GM18951 (cell line): ENCODE data around the gene WIPF3.

Experiments
- POLR2A ChIP-seq: IDR thresholded peaks from 4 replicates; pipeline ENCODE4 v1.6.1; 2011; ENCODE audit warnings: mild to moderate bottlenecking; ENCODE audit not compliant: insufficient read length, insufficient read depth; ENCODE audit errors: extremely low read depth
- in situ Hi-C: fragments of 300-500 bp; cut with MboI; formaldehyde crosslinking; loops from one replicate; pipeline ENCODE4 v1.12.0; 2022; ENCODE audit warnings: low sequenced_read_pairs, mixed read lengths, inconsistent platforms; ENCODE audit not compliant: unreplicated experiment

The WIPF3 gene

DNA sequence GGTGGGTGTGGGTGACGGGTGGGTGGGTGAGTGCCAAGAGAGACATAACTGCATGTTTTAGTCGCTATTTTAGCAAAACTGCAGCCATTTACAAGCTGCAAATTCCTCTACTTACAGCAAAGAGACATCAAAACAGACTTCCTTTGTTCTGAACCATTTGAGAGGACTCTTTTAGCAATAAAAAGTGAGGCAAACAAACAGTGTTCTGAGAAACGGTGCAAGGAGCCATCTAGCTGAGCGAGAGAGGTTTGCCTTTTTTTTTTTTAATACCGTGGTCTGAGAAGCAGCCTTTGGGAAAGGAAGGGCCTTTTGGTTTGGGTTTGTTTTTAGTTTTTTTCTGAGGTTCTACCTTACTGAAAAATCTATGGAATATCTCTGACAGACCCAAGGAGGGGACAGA lies 120.4 kb downstream of the WIPF3 start:
- in situ Hi-C loops = no loop called here
- no peak for TF ChIP-seq POLR2A

DNA sequence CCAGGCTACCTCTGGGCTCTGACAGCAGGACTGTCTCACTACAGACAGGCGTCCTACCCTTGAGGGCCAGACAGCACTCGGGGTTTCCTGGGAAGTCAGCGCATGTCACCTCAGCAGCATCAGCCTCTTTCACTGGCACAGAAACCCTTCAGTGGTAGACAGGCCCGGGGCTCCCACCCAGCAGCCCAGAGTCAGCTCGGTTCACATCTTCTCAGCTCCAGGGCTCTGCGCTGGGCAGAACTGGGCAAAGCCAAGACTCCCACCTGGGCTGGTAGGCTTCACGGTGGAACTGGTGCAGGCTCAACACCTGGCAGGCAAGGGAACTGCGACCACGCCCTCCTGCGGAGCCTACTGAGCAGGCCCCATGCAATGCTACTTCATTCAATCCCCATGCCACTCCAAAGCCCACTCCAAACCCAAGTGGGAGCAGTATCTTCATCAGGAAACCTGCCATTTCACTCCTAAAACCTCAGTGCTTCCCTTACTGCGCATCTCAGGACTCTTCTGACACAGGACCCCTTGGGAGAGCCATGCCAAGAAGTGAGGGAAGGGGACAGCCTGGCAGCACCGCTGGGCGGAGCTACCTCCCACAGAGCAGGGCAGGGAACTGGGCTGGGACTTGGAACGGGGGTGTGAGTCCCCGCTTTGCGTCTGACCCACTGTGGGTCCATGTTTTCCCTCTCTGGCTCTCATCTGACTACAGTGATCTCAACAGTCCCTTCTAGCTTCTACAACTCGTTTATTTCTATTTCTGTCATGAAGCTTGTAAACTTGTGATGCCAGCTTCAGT lies 122.9 kb downstream of the WIPF3 start:
- in situ Hi-C loops = no loop called here
- TF ChIP-seq POLR2A = no peak

DNA sequence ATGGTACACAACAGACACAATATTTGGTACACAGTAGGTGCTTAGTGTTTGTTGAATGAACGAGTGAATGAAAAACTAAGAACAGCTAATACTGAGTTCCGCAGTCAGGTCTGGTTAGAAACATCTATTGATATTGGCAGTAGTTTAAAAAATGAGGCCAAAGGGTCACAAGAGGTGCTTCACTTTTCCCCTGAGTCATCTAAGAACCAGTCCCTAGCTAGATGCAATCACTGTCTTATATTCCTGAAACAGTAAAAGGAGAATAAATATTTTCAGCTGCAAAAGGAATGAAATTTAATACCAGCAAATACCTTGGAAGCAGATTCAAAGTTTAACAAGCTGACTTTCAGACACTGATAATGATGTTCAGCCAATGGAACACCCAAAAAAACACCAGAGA lies 128.8 kb downstream of the WIPF3 start:
- in situ Hi-C loops = no loop called here

DNA sequence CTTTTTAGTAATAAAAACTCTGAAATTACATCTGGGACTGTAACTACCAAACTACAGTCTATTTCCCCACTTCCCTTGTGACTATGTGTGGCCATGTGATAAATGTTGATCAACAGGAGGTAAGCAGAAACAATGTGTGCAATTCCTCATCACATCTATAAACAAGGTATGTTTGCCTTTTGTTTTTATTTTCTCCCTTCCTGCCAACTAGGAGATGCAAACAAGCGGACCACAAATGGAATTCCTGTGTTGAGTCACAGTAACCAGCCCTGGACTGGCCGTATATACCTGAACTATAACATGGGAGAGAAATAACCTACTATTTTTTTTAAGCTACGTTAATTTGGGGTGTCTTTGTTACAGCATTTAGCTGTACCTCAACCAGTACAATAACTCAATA lies 130.8 kb downstream of the WIPF3 start:
- in situ Hi-C loops = no loop called here
- no peak for TF ChIP-seq POLR2A

More for the DNA sequence above, 128.8 kb downstream of the WIPF3 start:
- TF ChIP-seq POLR2A = no peak

DNA sequence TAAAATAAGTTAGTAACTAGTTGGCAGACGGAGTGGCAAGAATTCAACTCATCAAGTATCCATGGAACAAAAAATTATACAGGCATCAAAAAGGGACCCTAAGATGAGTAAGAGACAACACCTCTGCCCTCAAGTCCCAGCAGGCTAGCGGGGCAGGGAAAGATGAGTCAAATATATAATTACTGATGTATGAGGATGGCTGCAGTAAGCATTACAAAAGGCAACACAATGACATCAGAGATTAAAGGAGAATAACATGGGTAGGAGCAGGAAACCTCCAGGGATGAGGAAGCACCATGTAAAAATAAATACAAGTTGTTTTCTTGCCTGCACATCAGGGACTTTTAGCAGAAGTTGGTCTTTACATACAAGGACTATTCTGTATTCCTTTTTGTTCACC lies 133.9 kb downstream of the WIPF3 start:
- no peak for TF ChIP-seq POLR2A
- in situ Hi-C loops = no loop called here

DNA sequence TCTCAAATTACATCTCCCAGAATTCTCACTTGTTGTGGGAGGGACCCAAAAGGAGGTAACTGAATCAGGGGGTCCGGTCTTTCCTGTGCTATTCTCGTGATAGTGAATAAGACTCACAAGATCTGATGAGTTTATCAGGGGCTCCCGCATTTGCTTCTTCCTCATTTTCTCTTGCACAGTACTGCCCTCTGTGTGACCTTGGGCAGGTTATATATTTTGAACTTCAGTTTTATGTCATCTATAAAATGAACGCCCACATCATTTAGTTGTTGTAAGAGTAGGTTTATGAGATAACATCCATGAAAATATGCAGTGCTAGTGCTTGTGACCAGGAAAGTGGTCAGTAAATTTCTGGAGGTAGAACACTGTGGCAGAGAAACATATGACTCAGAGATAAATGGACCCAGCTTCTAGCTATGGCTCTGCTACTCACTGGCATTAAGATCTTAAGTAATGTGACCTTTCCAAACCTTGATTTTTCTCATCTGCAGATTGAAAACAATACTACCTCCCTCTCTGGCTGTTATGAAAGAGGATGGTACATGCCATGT lies 139.0 kb downstream of the WIPF3 start:
- no peak for TF ChIP-seq POLR2A
- in situ Hi-C loops = no loop called here

DNA sequence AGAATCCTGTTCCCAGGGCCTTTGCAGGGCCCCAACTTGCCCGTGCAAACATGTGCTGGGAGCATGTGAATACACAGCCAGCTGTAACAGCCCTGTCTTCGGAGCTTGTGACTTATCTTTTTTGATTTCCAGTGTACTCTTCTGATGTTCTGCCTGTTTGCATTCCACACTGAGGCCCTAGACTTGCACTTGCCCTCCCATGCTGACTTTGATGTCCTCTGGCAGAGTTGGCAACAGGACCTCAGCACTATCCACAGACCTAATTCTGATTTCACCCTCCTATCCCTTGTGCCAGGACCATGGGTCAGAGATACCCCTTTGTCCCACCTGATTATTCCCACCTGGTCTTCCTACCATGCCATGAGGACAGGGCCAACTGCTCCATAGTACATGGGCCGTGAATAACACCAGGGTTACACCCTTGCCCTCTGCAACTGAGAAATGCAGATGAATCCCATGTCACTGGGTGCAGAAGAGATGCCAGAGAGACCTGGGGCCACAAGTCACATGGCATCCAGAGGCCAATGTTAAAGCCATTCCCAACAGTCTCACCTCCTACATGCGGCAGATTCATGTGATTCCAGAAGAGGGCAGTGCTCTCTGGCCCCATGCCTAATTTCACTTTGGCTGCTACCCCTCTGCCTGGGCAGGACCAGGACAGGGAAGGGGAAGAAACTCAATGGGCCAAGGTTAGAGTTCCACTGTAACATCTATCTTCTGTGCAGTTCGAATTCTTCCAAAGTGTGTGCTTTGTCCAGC lies 140.3 kb downstream of the WIPF3 start:
- in situ Hi-C loops = no loop called here
- TF ChIP-seq POLR2A = no peak

DNA sequence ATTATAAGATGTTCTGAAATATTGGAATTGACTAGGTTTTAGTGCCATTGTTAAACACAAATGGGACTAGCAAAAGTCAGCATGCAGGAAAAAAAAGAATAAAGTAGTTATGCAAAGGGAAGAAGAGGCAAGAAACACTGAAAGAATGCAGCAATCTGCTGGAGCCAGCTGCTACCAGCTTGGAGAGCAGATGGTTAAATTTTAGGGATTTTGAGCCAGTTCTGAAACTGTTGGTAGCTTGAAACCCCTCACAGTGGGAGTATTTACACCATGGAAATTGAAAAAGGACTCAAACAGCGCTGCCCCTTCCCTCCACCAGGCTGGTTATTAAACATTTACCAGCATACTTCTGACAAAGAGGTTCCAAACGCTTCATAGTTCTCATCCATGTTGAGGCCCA lies 142.3 kb downstream of the WIPF3 start:
- TF ChIP-seq POLR2A = no peak
- in situ Hi-C loops = no loop called here

DNA sequence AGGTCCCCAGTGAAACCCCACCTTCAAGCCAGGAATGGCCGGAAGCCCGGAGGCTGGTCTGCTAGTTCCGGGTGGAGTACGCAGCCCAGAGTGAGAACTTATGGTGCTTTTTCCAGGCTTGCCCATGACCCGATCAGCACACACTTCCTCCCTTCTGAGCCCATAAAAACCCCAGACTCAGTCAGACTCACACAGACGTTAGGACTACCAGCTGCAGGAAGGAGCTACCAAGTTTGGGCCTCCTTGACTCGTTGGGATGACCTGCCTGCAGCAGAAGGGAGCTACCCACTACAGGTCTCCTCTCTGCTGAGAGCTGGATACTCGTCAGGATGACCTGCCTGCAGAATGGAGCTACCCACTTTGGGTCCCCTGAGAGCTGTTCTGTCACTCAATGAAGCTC lies 144.2 kb downstream of the WIPF3 start:
- no peak for TF ChIP-seq POLR2A
- in situ Hi-C loops = no loop called here

DNA sequence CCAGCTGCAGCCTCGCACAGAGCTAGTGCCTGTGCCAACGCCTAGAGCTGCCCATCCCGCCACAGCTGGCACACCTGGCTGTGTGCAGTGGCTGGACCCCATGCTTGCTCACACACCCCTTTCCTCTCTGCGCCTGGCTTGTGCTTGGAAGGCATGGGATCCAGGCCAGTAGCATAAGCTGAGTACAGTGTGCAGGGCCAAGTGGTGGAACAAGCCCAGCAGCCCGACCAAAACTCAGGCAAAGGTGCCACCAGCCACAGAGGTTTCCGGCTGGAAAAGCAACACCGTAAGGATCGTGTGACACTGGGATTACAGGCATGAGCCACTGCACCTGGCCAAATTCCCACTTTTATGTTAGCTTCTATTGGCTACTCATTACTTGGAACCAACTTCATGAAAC lies 144.9 kb downstream of the WIPF3 start:
- TF ChIP-seq POLR2A = no peak
- in situ Hi-C loops = no loop called here

DNA sequence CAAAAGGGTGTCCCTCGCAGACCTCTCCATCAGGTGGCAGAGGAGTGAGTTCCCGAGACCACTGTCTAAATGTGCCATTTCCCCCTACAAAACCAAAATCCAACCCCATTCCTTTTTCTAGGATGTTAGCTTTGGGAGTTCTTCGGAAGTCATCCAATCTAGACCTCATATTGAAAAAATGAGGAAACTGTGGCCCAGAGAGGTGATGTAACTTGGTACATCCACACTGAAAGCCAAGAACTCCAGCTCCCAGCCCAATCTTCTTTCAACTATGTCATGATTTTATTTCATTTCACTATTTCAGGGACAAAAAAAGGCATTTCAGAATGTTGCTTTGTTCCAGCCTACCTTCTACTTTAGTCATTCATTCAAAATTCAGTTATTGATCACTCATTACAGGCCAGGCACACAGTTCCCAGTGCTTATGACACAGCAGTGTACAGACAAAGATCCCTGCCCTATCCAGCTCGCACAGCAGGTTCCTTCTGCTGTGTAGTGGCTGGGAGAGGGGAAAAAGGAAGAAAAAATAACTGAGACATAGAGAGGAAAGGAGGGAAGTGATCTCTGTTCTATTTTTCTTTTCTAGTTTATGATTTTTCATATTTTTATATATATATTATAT lies 147.5 kb downstream of the WIPF3 start:
- TF ChIP-seq POLR2A = no peak
- in situ Hi-C loops = no loop called here

DNA sequence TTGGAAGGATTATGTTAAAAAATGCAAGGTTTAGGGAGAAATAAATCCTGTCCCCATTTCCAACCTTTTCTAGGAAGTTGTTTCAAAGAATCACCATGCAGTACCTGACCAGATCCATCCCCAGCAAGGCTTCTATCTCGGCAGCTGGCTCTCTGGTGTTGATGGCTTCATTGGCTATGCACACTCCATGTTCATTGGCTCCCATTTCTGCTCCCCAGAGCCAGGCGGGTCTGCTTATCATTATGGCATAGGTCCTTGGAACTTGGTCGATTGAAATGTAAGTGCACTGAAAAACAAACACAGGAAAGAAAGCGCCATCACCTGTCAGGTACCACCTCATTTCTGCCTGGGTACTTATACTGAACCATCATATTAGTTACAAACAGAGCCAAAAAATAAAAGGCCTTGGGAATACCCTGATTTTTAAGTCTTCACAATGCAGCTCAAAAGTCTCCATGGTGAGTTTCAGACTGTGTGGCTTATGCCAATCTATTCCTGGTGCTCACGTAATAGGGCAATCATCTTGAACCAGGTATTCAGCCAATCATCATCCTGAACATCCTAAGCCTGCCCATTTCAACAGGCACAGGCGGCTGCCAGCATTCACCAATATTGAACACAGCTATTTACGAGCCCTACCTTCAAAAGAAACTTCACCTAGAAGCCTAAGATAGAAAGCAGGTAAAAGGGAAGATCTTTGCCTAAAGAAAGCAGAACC lies 148.9 kb downstream of the WIPF3 start:
- in situ Hi-C loops = no loop called here
- no peak for TF ChIP-seq POLR2A
